ENCODE measurements around the gene TNFAIP1.
A peak's percentile ranks its signal among the peaks of the same experiment; 100 is the strongest.

The TNFAIP1 gene

GRCh38 chr17:28371245-28372202 is 36.0 kb downstream of the TNFAIP1 start, which contains the start of gene SARM1:
TSS of gene SARM1 (plus strand) at chr17:28371694. CDS start at chr17:28372033, 339 bp downstream.
- DNase-seq (ENCODE audit: low spot score): peak; percentile 87

DNA sequence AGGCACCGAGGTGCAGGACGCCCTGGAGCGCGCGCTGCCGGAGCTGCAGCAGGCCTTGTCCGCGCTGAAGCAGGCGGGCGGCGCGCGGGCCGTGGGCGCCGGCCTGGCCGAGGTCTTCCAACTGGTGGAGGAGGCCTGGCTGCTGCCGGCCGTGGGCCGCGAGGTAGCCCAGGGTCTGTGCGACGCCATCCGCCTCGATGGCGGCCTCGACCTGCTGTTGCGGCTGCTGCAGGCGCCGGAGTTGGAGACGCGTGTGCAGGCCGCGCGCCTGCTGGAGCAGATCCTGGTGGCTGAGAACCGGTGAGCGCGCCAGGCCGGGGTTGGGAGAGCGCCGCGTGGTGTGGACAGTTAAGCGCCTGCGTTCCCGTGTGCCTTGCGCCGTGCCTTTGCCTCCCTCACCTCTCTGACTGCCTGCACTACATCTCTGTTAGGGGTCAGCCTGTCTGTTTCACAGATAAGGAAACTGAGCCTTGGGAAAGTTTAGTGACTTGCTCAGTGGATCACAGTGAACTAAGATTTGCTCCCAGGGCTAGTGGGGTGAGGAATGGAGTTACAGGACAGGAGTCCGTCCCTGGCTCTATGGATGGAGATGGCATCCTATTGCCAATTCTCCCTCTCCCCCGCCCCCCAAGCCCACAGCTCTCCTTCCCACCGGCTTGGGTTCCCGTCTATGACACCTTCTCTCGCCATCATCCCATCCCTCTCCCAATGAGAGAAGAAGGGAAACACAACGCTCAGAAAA is 36.8 kb downstream of the TNFAIP1 start:
- no peak for DNase-seq (ENCODE audit: low spot score)

DNA sequence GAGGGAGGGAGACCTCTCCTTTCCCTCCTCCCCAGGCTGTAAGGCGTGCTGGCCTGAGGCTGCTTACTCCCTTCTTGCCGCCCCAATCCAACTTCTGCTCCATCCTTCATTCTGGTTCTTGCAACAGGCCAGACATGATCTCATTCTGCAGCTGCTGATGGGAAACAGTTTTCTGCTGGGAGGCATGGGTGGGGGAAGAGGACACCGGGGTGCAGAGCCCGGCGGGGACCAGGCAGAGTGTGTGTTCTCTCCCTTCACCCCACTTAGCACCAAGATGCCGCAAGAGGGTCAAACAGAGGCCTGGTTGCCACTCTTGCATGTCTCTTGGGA is 37.3 kb downstream of the TNFAIP1 start:
- no peak for DNase-seq (ENCODE audit: low spot score)

DNA sequence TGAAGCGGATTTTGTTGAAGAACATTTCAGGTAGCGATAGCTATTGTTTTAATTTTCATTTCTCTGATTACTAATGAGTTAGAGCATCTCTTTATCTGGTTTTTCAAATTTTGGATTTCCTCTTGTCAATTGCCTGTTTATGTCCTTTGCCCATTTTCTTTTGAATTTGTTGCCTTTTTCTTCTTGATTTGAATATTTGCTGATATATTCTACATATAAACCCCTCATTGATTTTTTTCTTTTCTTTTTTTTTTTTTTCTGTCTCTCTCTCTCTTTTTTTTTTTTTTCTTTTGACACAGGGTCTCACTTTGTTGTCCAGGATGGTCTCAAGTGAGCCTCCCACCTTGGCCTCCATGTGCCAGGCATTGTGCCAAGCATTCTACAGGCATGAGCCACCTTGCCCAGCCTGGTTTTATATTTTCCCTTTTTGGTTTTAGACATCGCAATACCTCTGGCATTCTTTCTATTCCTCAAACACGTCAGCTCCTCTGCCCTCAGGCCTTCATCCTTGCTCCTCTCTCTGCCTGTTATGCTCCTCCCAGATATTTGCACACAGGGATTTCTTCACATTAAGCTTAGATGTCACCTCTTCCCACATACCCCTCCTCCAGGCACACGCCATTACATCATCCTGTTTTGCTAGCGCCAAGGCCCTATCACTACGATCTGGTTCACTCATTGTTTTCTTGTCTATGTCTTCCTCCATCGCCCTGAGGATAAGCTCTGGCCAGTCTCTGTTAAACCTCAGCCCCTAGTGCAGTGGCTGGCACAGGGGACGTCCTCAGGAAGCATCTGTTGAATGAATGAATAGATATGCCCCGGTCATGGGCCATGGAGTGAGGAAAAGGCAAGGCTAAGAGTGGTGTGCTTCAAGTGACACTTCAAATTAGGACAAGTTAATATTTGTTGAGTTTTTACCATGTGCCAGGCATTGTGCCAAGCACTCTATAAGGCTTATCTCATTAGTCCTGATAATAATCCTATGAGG is 44.5 kb downstream of the TNFAIP1 start:
- DNase-seq (ENCODE audit: low spot score): no peak

- no peak for DNase-seq (ENCODE audit: low spot score)
Measured at GRCh38 chr17:28381141-28381825, 45.7 kb downstream of the TNFAIP1 start.

GRCh38 chr17:28384281-28385036 is 48.9 kb downstream of the TNFAIP1 start:
- DNase-seq (ENCODE audit: low spot score): peak; percentile 59

DNA sequence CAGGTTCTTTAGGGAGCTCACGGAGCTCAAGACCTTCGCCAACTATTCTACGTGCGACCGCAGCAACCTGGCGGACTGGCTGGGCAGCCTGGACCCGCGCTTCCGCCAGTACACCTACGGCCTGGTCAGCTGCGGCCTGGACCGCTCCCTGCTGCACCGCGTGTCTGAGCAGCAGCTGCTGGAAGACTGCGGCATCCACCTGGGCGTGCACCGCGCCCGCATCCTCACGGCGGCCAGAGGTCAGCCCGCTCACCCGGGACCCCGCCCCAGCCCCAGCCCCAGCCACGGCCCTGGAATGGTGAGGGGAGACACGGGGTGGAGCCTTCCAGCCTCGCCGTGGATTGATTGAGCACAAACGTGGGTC is 49.5 kb downstream of the TNFAIP1 start:
- no peak for DNase-seq (ENCODE audit: low spot score)

DNA sequence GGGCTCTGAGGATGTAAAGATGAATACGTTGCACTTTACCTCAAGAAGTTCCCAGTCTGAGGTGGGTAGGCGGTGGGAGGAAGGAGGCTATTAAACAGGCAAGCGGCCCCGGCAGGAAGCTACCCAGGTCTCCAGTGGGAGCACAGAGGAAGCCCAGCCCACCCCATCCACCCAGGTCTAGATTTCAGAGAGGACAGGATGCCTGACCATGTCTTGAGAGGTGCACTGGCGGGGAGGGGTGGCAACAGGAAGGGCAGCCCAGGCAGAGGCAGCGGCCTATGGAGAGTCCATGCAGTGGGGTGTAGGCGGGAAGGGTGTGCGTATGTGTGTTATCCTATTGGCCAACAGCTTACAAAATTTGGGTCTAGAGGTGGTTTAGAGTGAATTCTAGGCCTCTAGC is 49.8 kb downstream of the TNFAIP1 start:
- peak; percentile 12 for DNase-seq (ENCODE audit: low spot score)

GRCh38 chr17:28386391-28386790 is 50.8 kb downstream of the TNFAIP1 start:
- DNase-seq (ENCODE audit: low spot score): no peak

DNA sequence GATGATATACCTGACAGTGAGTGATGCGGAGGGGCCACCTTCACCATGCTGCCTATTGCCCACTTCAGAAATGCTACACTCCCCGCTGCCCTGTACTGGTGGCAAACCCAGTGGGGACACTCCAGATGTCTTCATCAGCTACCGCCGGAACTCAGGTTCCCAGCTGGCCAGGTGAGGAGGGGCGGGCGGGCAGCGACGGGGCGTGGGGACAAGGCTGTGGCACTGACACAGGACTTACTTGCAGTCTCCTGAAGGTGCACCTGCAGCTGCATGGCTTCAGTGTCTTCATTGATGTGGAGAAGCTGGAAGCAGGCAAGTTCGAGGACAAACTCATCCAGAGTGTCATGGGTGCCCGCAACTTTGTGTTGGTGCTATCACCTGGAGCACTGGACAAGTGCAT is 52.5 kb downstream of the TNFAIP1 start:
- no peak for DNase-seq (ENCODE audit: low spot score)

DNA sequence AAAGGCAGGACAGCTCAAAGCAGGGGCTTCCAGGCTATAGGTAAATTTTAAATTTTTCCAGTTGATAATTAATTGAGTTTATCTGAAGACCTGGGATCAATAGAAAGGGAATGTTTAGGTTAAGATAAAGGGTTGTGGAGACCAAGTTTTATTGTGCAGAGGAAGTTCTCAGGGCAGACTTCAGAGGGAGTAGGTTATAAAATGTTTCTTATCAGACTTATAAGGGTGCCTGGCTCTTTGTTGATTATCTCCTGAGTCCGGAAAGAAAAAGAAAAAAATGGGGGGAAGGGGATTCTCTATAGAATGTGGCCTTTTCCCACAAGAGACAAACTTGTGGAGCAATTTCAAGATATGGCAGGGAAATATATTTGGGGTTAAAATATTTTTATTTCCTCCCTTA is 54.6 kb downstream of the TNFAIP1 start:
- no peak for DNase-seq (ENCODE audit: low spot score)

GRCh38 chr17:28390563-28390962 is 55.0 kb downstream of the TNFAIP1 start:
- DNase-seq (ENCODE audit: low spot score): no peak

- no peak for DNase-seq (ENCODE audit: low spot score)
Measured at GRCh38 chr17:28390984-28391383, 55.4 kb downstream of the TNFAIP1 start.

- DNase-seq (ENCODE audit: low spot score): no peak
Measured at GRCh38 chr17:28391401-28391800, 55.8 kb downstream of the TNFAIP1 start.

- DNase-seq (ENCODE audit: low spot score): no peak
Measured at GRCh38 chr17:28392491-28392890, 56.9 kb downstream of the TNFAIP1 start.

GRCh38 chr17:28394337-28395116 is 59.0 kb downstream of the TNFAIP1 start:
- DNase-seq (ENCODE audit: low spot score): no peak

DNA sequence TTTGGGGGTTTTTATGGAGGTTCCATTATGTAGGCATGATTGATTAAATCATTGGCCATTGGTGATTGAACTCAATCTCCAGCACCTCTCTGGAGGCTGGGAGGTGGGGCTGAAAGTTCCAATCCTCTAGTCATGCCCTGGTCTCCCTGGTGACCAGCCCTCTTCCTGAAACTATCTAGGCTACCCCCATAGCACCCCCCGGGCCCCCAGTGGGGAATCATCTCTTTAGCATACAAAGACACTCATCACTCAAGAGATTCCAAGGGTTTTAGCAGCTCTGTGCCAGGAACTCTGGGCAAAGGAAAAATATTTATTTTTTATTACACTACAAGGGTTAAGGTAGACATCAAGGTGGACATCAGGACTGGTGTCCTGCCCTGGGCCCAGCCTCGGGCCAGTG is 59.9 kb downstream of the TNFAIP1 start:
- DNase-seq (ENCODE audit: low spot score): no peak

DNA sequence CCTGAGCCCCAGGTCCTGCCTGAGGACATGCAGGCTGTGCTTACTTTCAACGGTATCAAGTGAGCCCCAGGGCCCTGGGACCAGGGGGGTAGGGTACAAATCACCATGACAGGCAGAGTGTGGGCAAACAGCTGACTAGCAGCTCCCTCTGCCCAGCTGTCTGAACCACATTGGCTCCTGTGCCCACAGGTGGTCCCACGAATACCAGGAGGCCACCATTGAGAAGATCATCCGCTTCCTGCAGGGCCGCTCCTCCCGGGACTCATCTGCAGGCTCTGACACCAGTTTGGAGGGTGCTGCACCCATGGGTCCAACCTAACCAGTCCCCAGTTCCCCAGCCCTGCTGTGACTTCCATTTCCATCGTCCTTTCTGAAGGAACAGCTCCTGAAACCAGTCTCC is 60.4 kb downstream of the TNFAIP1 start:
- no peak for DNase-seq (ENCODE audit: low spot score)
